Activated CD8-positive, alpha-beta memory T cell treated with anti-CD3 and anti-CD28 coated beads for 48 hours (primary cell): ENCODE results near the gene KCNK18.

ENCODE experiments used
- DNase-seq, 3 experiments: peaks; one replicate each; pipeline ENCODE4 v3.0.0-alpha.2; 2020; ENCODE audit warnings: low read depth in 2 of 3, low spot score in 2 of 3

Gene KCNK18

DNA sequence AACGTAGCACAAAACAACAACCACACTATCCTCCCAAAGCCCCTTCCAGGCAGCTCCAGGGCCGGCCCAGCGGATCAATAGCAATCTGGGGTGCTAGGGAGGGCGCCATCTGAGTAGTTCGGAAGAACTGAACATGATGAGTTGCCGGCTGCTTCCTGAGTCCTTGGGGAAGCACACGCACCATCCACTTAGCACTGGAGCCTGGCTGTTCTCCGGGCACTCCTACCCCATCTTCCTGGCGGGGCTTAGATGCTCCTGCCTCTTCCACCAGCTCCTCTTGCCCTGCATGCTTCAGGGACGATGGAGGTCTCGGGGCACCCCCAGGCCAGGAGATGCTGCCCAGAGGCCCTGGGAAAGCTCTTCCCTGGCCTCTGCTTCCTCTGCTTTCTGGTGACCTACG lies at the start of gene KCNK18:
Gene KCNK18, plus strand, starts transcription at position 301 of the 400 bp plus-strand sequence. Its CDS starts 0 bp downstream, at position 301.
- no peak for DNase-seq

DNA sequence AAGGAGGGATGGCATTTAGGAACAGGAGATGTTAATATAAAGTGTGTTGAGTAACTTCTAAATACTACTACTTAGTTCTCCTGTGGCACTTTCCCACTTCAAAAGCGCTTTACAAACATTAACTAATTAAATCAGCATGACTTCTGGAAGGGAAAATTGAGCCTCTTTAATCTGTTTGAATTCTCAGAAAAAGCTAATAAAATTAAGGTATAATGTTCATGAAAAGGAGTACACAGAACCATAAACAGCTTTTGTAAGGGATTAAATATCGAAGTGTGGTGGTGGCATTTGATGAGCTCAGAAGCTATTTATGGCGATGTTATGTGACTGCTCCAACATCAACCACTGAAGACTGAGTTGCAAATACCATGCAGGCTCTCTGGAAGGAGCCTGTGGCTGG lies 49.0 kb upstream of the KCNK18 start:
- DNase-seq: no peak

DNA sequence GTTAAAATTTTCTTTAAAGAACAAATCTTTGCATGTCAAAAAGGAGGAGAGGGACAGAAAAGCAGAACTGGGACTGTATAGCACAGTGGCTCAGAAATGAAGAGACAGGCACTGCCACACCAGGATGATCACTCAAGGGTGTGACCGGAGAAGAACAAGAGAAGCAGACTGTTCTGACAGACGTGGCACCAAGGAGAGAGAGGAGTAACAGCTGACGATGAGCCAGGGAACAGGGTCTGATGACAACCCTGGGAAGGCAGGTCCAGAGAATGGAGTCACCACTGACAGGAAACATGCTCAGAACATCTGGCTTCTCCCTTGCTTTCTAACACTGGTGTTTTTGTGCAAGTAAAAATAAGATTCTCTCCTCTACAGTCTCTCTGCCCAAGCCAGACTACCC lies 44.6 kb upstream of the KCNK18 start:
- DNase-seq: no peak

DNA sequence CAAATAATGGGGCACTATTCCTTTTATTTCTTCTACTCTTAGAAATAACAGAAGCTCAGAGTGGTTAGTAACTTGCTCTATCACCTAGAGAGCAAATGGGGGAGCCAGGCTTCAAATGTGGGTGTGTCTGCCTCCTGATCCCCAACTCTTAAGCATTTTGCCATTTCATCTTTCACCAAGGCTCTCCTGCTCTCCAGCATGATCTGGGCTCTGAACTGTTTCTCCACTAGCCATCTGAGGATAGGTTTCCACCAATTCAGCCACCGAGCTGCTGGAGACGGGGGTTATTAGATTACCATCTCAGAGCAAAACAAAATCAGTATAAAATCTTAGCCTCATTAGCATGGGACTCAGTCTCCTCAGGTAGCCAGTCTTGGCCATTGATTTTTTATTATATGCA lies 39.0 kb upstream of the KCNK18 start:
- DNase-seq: no peak

DNA sequence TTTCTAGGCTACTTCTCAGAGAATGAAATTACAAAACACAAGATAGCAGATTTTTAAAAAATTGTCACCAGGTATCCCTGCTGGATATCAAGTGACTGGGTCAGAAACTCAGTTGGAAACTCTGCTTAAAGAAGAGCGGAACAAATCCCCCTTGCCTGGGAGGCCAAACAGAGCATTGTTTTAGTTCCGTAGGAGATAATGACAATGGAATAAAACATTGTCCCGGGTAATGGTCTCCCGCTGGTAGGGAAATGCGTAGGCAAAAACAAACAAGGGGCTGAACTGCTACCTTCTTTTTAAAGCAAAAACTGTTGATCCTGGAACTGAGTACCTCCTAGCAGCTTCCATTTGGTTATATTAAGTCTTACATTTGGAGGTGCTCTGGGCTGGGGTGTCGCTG lies 37.9 kb upstream of the KCNK18 start:
- DNase-seq: no peak

DNA sequence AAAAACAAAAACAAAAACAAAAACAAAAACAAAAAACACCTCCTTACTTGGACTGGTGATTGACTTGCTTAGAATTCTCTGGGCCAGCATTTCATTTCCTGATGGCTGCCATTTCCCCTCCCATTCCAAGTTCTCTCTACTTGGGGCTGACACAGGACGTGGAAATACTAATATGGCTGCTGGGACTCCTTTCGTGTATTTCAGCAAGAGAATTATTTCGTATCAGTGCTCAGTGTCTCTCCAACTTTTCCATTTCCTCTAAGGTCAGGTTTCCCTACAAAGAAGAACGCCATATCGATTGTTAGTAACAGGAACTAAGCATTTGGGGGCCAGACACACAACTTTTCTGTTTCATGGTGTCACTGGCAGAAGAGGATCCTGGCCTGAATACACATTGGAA lies 36.7 kb upstream of the KCNK18 start:
- no peak for DNase-seq

DNA sequence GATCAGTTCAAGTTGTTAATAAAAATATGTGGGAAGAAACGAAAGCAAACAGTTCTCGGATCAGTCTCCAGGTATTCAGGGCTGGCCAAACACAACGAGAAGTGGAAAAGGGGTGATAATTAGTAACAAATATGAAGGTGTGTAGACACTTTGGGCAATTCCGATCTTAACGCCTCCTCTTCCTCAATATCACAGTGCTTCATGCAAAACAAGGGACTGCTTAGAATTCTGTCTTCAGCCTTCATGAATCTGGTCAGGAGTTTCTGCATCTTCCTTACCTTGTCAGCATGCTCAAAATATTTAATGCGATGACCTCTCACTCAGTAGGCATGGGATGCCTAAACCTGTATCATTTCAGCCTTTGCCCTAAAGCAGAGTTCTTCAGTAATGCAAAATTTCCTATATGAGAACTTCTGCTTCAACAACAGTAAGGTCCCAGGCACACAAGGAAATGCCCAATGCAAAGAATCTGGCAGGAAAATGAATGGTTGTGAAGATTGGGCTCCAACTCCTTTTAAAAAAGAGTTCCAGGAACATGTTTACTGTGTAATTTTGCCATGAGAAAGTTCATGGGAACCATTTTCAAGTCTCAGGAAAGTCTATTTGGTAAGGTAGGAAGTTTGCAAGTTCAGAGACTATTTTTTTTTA lies 35.8 kb upstream of the KCNK18 start:
- no peak for DNase-seq

DNA sequence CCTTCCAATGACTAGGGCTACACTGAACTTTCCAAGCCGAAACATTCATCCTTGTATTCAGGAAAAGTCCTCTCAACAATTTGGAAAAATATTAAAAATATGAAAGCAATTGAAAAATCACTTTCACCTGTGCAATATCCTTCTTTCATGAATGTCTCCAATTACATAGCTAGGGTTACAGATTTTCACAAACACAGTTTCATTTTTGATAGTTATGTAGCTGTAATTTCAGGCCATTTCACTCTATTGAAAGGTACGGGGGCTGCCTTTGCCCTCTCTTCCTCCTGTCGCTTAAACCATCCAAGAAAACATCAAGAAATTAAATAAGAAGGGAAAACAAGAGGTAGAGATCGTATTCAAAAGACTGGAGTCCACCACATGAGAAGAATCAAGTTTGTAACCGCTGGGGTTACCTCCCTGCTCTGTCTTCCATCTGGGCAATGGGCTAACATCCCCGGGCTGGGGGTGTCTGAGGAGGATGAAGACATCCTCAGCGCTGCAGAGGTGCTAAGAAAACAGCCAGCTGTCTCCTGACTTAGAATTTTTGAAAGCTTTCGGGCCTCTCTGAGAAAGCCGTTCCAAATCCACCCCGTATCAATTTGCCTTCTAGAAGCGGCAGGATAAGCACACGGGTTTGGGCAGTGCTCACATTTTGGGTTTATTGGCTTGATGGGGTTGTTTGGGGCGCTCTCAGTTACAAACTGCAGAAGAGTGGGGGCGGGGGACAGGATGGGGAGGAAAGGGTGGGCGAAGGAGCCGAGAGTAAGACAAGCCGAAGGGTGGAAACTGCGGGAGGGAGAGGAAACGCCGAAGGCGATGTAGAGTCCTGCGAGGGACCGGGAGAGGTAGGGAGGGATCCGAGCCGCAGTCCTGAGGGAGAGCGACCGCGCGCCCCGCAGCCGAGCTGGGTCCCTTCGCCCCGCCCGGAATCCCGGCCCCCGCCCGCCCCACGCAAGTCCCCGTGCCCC lies 34.9 kb upstream of the KCNK18 start:
- DNase-seq: no peak

DNA sequence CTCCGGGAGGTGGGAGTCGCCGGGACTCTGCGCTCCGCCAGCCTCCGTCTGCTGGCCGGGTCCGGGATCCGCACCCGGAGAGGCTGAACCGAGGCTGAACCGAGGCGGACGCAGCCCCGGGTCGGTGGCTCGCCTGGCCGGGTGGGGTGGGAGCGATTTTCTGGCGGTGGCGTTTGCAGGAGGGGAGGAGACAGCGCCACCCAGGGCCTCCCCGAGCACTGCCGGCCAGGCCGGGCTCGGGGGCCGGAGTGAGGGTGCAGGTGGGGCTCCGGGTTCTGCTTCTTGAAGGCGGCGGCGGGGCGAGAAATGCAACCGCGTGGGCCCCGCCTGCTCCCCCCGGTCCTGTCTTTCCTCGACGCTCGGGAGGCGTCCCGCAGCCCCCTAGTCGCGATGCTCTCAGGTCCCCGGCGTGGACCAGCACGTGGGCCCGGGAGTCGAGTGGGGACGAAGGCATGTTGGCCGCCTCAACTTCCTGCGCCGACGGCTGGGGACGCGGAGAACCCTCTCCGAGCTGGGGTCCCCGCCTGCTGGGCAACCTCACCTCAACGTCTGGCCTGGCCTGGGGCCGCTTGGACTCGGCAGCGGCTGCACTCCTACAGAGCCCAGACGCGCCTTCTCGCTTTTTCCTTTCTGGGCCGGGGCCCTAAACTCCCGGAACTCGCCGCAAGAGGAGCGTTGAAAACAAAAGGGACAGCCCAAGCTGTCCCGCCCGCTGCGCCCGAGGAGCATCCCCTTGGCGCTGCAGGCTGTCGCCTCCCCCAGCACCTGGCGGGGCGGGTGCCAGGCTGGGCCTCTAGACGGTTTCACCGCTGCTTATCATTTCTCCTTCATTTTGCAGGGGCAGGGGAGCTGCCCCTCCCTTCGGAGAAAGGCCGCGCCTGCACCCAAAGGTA lies 34.0 kb upstream of the KCNK18 start:
- DNase-seq: no peak

DNA sequence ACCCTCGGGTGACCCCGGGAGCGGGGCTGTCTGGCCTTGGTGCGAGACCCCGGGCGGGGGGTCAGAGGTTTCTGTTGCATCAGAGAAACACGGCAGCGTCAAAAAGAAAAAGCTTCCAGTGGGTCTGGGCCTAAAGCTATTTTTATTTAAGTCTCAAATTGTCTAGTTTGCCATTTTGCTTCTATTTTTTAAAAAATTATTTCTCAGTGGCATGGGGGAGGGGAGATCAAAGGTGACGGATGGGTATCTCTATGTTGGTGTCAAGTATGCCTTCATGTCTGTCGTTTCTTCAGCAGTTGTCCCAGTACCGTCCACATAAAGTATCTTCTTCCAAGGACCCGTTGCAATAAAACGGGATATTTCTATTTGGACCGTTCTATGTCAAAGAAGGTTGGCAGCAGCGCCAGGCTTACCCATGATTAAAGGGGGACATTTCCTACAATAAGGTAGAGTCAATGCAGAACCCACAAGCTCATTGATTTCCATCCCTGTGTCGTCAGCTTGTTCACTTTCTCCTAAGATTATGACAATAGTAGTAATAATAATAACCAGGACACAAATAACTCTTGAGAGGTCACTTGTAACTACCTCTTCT lies 33.2 kb upstream of the KCNK18 start:
- DNase-seq: no peak

DNA sequence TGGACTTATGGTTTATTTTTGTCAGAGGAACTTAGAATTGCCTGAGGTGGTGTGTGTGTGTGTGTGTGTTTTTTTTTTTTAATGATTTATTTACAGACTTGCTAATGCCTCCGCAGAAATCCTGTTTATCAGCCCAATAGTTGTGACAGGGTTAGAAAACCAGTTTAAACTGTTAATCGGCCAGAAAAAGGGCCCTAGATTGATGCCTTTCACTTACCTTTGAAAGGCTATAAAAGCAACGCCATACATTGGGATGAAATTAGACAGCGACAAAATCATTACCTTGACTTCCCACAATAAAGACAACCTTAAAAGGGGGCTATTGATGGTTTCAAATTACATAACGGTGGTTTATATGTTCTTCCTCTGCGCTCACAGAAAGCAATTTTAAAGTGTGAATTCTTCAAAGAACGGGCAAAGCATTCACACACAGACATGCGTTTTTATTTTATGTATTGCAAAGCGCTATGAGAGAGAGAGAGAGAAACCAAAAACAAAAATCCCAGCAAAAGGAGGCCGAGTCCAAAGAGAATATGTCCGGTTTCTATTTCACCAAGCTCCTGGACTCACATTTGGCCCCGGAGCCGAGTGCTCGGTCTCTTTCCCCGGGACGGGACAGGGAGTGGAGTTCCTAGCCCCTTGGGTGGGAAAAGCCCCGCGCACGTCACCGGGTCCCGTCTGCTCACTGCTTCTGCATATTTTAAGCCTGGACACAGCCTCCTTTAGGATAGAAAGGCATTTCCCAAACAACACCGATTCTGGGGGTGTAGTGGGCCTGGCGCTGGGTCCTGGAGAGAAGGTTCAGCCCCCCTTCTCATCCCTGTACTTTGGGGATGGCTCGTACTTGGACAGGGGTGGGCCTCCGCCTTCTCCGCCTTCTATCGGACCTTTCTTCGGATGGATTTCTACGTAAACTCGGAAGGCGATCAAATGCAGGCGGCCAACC lies 32.4 kb upstream of the KCNK18 start:
- DNase-seq: no peak

DNA sequence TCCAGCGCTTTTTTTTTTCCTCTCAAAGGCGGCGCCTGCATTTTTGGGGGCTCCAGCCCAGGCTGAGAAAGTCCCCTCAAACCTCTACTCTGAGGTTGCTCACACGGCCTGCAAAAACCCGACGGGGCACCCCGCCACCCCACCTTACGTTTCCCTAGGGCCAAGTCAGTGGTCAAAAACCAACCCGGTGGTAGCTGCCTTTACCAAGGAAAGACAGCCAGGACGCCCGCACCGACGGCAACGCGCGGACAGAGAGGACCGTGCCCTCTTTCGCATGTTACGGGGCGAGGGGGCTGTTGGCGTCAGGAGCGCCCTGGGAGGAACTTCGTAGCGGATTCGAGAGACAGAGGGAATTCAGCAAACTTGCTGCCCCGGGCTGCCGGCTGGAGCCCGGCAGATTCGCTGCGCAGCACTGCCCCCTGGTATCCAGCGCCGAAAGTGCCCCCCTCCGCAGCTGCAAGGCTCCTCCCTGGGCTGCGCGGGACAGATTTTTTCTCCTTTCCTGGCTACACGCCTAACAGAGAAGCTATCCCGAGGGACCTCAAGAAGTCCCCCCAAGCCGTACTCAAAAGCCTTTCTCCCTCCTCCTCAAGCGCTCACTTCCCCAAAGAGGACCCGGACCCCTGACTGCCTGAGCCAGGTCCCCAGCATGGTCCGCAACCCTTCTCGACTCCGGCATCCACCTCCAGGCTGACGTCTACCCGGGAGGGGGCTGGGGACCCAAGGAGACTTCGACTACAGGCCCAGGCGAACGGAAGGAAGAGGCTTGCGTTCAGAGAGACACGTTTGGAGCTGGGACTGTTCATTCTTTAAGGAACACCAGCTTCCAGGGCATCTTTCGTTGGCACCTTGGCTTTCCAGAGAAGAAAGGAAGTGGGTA lies 31.5 kb upstream of the KCNK18 start:
- DNase-seq: no peak

DNA sequence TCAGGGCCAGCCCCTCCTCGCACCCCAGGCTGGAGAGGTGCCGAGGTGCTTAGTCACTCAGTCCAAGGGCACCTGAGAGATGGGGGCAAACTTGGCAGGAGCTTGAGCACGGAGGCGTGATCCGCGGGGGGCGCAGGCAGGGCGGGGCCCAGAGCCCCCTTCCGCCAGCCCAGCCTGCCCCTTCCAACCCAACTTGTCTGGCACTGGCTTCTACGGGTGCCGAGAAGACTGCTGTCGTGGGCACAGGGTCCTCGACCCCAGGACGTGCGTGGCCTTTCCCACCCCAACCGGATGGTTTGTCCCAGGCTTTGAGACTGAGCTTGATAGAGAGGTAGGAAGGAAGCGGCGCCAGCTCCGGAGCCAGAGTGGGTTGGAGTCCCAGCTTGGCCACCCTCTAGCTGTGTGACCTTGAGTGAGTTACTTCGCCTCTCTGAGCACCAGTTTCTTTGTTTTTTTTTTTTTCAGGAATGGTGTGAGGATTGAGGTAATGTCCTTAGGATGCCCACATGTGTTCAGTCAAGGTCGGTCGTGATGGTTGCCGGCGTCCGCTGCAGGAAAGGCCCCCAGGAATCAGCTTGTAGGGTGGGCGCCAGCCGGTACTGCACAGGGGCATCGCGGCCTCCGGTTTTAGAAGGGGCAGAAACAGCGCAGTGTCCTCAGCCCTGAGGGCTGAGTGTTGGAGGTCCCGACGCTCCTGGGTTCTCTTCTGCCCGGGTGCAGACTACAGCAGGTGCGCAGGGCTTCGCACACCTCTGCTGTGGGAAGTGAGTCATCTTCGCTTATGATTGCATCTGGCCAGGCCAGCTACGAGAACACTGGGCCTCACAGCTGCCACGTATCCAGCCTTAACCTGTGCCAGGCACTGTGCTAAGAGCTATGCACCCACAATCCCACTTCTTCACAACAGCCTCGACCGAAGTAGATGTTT lies 30.6 kb upstream of the KCNK18 start:
- DNase-seq: no peak

DNA sequence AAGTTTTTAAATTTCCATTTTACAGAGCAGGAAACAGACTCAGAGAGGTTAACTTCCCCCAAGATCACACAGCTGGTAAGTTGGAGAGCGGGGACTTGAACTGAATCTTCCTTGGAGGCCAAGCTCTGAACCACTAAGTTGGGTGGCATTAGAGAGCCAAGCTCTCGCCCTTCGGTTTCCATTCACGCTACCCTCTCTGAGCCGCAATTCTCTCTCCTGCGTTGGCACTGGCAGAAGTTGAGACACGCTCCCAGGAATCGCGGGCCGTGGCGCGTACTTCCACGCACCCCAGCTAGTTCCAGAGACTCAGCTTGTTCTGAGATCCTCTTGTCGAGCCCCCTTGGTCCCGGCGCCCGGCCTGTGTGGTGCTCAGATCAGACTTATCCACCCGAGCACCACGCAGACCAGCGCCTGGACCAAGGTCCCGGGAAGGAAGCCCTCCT lies 29.9 kb upstream of the KCNK18 start:
- no peak for DNase-seq

DNA sequence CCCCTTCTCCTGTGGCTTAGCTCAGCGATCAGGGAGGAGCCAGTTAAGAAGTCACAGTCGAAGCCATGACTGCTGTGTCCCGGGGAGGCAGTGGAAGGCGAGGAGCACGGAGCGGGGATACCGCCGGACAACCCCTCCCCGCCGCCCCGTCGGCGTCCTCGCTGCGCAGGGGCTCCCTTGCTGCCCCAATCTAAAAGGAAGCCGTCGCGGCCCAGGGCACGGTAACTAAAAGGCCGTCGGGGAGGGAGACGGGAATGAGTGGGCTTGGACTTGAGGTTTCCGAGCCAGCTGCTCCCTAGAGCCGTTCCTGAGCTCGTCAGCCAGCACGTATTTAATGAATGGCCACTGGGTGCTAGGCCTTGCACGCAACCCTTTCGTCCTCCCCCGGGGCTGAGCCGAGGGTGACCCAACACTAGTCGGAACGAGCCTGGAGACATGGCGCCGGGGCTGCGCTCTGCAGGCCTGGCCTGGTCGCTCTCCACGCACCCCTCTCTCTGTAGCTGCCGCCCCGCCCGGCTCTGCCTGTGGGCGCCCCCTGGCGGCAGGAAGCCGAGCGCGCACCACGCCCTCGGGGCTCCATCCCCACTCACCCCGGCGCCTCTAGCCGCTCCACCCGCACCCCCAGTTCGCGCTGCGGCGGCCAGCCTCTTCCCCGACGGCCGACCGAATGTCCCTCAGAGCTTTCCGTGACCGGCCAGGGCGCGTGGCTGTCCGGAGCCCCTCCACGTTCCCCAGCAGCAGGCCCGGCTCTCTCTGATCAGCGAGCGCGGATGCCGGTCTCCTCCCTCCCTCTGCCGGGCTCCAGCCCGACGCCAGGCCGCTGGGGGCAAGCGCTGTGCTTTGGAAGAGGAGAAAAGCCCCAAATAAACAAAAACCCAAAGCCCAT lies 29.3 kb upstream of the KCNK18 start:
- peak; percentile 46 to 57 (median 51) for DNase-seq

DNA sequence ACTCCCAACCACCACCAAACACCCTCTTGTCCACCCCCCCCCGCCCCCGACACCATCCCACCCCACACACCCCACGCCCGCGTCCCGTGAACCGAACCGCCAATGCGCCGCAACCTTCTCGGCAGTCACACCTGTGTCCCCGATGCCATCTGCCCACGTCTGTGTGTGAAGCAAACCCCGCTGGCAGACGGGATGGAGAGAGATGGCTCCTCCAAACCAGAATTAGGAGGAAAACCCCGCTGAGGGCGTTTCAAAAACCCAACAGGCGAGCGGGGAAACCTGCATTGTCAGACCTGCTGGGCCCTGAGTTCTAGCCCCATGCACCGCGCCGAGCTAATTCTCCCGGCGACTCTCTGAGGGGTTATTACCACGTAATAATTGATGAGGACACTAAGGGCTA lies 28.6 kb upstream of the KCNK18 start:
- no peak for DNase-seq

DNA sequence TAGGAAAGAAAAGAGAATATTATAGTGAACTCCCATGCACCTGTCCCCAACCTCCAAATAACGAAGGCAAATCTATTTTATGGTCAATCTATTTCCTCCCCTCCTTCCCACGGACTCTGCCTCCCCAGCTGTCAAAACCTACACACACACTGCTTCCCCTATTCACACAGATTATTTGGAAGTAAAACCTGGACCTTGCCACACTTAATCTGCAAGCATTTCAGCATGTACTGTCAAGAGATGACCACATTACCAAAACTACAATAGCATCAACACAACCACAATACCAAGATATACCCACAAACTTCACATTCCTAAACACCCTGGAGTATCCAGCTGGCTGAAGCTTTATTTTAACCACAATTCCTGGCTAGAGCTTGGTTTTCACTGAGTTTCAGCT lies 27.8 kb upstream of the KCNK18 start:
- DNase-seq: no peak
